Epithelial cell of proximal tubule (primary cell): ENCODE data around the gene B9D2. TPM values are rescaled to one million over a fixed set of nuclear protein-coding genes. Genes with fewer than 3 reads are reported as not detected.

Source experiments
- DNase-seq: peaks from one replicate; pipeline ENCODE4 v3.0.0-alpha.2; 2011; ENCODE audit warnings: low read depth
- H3K4me3 ChIP-seq: 2 replicates; pipeline ENCODE4 v1.5.1; 2011; ENCODE audit warnings: low read depth, mild to moderate bottlenecking, low read length
- CTCF ChIP-seq: conservative IDR thresholded peaks from 2 replicates; pipeline ENCODE4 v1.5.1; 2012; ENCODE audit warnings: low read depth, mild to moderate bottlenecking, low read length
- total RNA-seq: library from RNA; depleted of rRNA; stranded (reverse); fragments of >200 nt; gene quantifications from 2 replicates; pipeline ENCODE4 v1.2.3, GENCODE V29; 2015

The B9D2 gene
- total RNA-seq, 1 donor from 2014 or later = 5.3 TPM

GRCh38 chr19:41408256-41408655 lies 44.3 kb upstream of the B9D2 start:
- TF ChIP-seq CTCF = no peak
- no peak for DNase-seq
- no peak overlapping the region for H3K4me3 ChIP-seq

DNA sequence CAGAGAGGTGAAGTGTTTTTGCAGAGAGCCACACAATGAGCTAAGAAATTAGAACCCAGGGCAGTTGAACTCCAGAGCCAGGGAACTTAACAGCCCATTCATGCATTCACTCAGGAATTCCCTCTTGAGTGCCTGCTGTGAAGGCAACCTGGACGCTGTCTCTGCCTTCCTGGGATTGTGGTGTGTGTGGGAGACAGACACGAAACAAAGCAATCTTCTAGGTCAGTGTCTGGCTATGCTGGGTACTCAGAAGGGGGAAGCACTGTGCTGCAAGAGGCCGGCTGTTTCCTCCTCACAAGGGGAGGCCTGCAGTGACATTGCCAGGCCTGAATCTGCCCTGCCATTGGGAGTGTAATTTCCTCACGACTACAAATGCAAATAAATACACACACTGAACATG lies 43.3 kb upstream of the B9D2 start:
- no peak for DNase-seq
- H3K4me3 ChIP-seq = no peak overlapping the region
- TF ChIP-seq CTCF = no peak

DNA sequence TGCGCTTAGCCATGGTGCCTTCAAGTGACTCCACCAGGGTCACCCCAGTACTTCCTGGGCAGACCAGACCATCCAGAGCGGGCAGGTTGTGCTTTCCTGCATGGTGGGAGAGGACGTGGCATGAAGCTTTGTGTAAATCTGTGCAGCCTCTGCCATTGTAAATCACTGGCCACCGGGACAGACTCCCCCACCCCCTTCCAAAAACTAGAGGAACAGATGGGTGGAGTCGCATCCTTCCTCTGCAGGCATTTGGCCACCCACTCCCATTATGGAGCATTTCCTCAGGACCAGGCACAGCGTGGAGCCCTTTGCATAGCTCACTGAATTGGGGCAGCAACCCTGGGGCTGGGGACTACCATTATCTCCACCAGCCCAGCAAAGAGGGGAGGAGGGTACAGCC lies 41.8 kb upstream of the B9D2 start:
- H3K4me3 ChIP-seq = no peak overlapping the region
- no peak for TF ChIP-seq CTCF
- no peak for DNase-seq

- TF ChIP-seq CTCF = no peak
- DNase-seq = no peak
- no peak overlapping the region for H3K4me3 ChIP-seq
These were observed 39.4 kb upstream of the B9D2 start for GRCh38 chr19:41403181-41403970.

GRCh38 chr19:41402010-41402409 lies 38.1 kb upstream of the B9D2 start:
- no peak for TF ChIP-seq CTCF
- H3K4me3 ChIP-seq = no peak overlapping the region
- DNase-seq = no peak

GRCh38 chr19:41401483-41401882 lies 37.5 kb upstream of the B9D2 start:
- no peak for DNase-seq
- H3K4me3 ChIP-seq = no peak overlapping the region
- no peak for TF ChIP-seq CTCF

DNA sequence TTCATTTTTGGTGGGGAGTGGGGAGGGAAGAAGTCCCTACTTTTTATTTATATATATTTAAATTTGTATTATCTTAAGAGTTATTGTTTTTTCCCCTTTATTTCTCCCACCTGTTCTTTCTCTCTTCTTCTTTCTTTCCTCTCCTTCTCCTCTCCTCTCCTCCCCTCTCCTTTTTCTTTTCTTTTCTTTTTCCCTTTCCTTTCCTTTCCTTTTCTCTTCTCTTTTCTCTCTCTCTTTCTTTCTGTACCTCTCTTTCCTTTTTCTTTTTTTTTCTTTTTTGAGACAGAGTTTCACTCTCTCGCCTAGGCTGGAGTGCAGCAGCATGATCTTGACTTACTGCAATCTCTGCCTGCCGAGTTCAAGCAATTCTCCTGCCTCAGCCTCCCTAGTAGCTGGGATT lies 35.6 kb upstream of the B9D2 start:
- DNase-seq = no peak
- H3K4me3 ChIP-seq = no peak overlapping the region
- no peak for TF ChIP-seq CTCF
